Stomach (tissue), 4 donors: ENCODE measurements around the gene TGFB1.

ENCODE experiments used
- EP300 ChIP-seq: sonication (generic); formaldehyde crosslinking; IDR thresholded peaks from one replicate; pipeline ENCODE4 v1.6.1; 2017; ENCODE audit warnings: antibody characterized with exemption
- POLR2A ChIP-seq, 4 donors: fragments of 450-650 bp; IDR thresholded peaks; one replicate each; pipeline ENCODE4 v1.6.1; 2016; ENCODE audit warnings: antibody characterized with exemption in 4 of 4, control low read depth in 2 of 4, mild to moderate bottlenecking in 1 of 4, moderate library complexity in 1 of 4
- POLR2AphosphoS5 ChIP-seq, 3 donors: sonication (generic); formaldehyde crosslinking; IDR thresholded peaks; one replicate each; pipeline ENCODE4 v1.6.1; 2016; ENCODE audit warnings: antibody characterized with exemption in 3 of 3
- TF ChIP-seq, protein P1 (sequence below), 7 experiments: fragments of 450-650 bp in 4 of 7; fragments of 200-600 bp in 3 of 7; sonication (generic) in 3 of 7; IDR thresholded peaks; one replicate each; pipeline ENCODE4 v1.5.1; 2016 to 2019; ENCODE audit warnings: antibody characterized with exemption in 7 of 7, control low read depth in 2 of 7, mild to moderate bottlenecking in 1 of 7

DNA sequence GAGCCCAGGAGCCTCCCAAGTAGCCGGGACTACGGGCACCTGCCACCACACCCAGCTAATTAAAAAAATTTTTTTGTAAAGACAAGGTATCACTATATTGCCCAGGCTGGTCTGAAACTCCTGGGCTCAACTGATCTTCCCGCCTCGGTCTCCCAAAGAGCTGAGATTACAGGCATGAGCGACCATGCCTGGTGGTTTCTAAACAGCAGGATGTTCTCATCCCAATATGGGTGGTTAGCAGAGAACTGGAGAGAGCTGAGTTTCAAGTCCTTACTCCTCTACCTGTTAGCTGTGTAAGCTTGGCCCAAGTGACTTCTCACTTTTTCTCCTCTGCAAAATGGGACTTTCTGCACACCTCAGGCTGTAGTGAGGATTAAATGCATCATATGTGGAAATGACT is 30.6 kb upstream of the TGFB1 start:
- TF ChIP-seq, protein P1, sequence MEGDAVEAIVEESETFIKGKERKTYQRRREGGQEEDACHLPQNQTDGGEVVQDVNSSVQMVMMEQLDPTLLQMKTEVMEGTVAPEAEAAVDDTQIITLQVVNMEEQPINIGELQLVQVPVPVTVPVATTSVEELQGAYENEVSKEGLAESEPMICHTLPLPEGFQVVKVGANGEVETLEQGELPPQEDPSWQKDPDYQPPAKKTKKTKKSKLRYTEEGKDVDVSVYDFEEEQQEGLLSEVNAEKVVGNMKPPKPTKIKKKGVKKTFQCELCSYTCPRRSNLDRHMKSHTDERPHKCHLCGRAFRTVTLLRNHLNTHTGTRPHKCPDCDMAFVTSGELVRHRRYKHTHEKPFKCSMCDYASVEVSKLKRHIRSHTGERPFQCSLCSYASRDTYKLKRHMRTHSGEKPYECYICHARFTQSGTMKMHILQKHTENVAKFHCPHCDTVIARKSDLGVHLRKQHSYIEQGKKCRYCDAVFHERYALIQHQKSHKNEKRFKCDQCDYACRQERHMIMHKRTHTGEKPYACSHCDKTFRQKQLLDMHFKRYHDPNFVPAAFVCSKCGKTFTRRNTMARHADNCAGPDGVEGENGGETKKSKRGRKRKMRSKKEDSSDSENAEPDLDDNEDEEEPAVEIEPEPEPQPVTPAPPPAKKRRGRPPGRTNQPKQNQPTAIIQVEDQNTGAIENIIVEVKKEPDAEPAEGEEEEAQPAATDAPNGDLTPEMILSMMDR (IDR thresholded peaks at IDR 0.05), result no peak
- TF ChIP-seq POLR2AphosphoS5 (IDR thresholded peaks at IDR 0.05) (no peak), EP300 (no peak), POLR2A (IDR thresholded peaks at IDR 0.05) (no peak)
